Gastroesophageal sphincter (tissue), 4 donors: ENCODE measurements around the gene HECW1. TPM values are rescaled to one million over a fixed set of nuclear protein-coding genes. Genes with fewer than 3 reads are reported as not detected.
"Not testable (repeated sequence)": the region's sequence is repeated elsewhere in the genome, so short reads cannot be mapped to it uniquely, and the experiment has no call there.

ENCODE experiments used
- ATAC-seq: fragments of 150-250 bp; one replicate; pipeline ENCODE4 v1.9.1; 2016; ENCODE audit warnings: mild to moderate bottlenecking, moderate library complexity
- H3K27ac ChIP-seq, 4 donors: fragments of 200-600 bp; sonication (generic) in 3 of 4; 1 replicate in 3 of 4; 2 replicates in 1 of 4; pipeline ENCODE4 v1.5.1; 2016 to 2019
- H3K27me3 ChIP-seq: fragments of 200-600 bp; sonication (generic); one replicate; pipeline ENCODE4 v1.5.1; 2019
- H3K36me3 ChIP-seq, 2 donors: fragments of 200-600 bp; sonication (generic); one replicate each; pipeline ENCODE4 v1.5.1; 2019; ENCODE audit warnings: control low read depth in 1 of 2
- H3K4me1 ChIP-seq, 3 donors: fragments of 200-600 bp; sonication (generic); 1 replicate in 2 of 3; 2 replicates in 1 of 3; pipeline ENCODE4 v1.5.1; 2016 to 2019; ENCODE audit warnings: control low read depth in 2 of 3
- H3K4me3 ChIP-seq, 2 donors: fragments of 200-600 bp; sonication (generic); one replicate each; pipeline ENCODE4 v1.5.1; 2019; ENCODE audit warnings: mild to moderate bottlenecking in 1 of 2, moderate library complexity in 1 of 2
- H3K9me3 ChIP-seq, 3 donors: fragments of 200-600 bp; sonication (generic); one replicate each; pipeline ENCODE4 v1.5.1; 2017 to 2019; ENCODE audit warnings: control low read depth in 2 of 3
- CTCF ChIP-seq, 4 experiments: fragments of 200-600 bp in 2 of 4; fragments of 450-650 bp in 2 of 4; sonication (generic) in 1 of 4; IDR thresholded peaks; one replicate each; pipeline ENCODE4 v1.5.1; 2017 to 2019; ENCODE audit warnings: antibody characterized with exemption in 4 of 4, mild to moderate bottlenecking in 2 of 4, moderate library complexity in 2 of 4
- EP300 ChIP-seq: sonication (generic); formaldehyde crosslinking; IDR thresholded peaks from one replicate; pipeline ENCODE4 v1.6.1; 2017; ENCODE audit warnings: antibody characterized with exemption, mild to moderate bottlenecking
- POLR2A ChIP-seq, 2 donors: fragments of 450-650 bp; IDR thresholded peaks; one replicate each; pipeline ENCODE4 v1.6.1; 2017; ENCODE audit warnings: antibody characterized with exemption in 2 of 2, mild to moderate bottlenecking in 2 of 2, moderate library complexity in 1 of 2
- POLR2AphosphoS5 ChIP-seq: sonication (generic); formaldehyde crosslinking; IDR thresholded peaks from one replicate; pipeline ENCODE4 v1.6.1; 2017; ENCODE audit warnings: antibody characterized with exemption
- WGBS, 2 donors: methylation state at CpG; one replicate each; pipeline ENCODE4 v1.1.5; 2018; ENCODE audit warnings: low coverage in 1 of 2; 5-methylcytosine and 5-hydroxymethylcytosine counted together
- total RNA-seq, 4 donors: library from RNA; depleted of rRNA; stranded (reverse); fragments of >200 nt; gene quantifications; one replicate each; pipeline ENCODE4 v1.1.0, GENCODE V29; 2016

HECW1 gene
- total RNA-seq: under 1 TPM in 3 of 4 donors, not detected in 1; 0.04 to 0.31 (median 0.13) TPM

DNA sequence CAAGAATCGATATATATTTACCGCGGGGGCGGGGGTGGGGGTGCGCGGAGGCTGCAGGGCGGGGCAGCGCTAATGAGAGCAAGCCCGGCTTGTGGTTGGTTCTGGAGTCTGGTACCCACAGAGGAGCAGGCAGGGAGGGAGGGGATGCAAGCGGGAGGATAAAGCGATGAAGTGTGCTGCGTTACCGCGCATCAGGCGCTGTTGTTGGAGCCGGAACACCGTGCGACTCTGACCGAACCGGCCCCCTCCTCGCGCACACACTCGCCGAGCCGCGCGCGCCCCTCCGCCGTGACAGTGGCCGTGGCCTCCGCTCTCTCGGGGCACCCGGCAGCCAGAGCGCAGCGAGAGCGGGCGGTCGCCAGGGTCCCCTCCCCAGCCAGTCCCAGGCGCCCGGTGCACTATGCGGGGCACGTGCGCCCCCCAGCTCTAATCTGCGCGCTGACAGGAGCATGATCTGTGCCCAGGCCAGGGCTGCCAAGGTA is at the start of gene HECW1:
Gene HECW1, plus strand, starts transcription at position 189 of the 482 bp plus-strand sequence. CDS start 131,259 bp downstream, outside the sequence.
- 0 to 3% methylated on average over 7 to 8 of the region's 46 CpGs for WGBS, 2 donors
- no peak for ATAC-seq
- Histone ChIP-seq H3K9me3 (no peaks in the 10 kb centered on the region), H3K27ac (no peak within 1 kb of the TSS), H3K27me3 (peaks cover 96% of the 10 kb centered on the region), H3K4me3 (peak within 1 kb of the TSS; percentile 3 to 49), H3K4me1 (peaks cover 0 to 26% (median 16%) of the 10 kb centered on the region in 3 donors), H3K36me3 (no peaks in the 10 kb centered on the region)
- no peak for TF ChIP-seq EP300
- TF ChIP-seq POLR2AphosphoS5: no peak
- no peak for TF ChIP-seq POLR2A (IDR thresholded peaks at IDR 0.05)
- TF ChIP-seq CTCF (IDR thresholded peaks at IDR 0.05): no peak

GRCh38 chr7:43071604-43072003 is 40.8 kb upstream of the HECW1 start:
- ATAC-seq: no peak
- TF ChIP-seq POLR2AphosphoS5: no peak
- no peak for TF ChIP-seq POLR2A (IDR thresholded peaks at IDR 0.05)
- no peak for TF ChIP-seq EP300
- peak in 1 of 4 experiments; percentile 10 for TF ChIP-seq CTCF (IDR thresholded peaks at IDR 0.05)
- H3K4me1 ChIP-seq: no peaks in the 10 kb centered on the region
- no peaks in the 10 kb centered on the region for H3K9me3 ChIP-seq
- no peak overlapping the region for H3K4me3 ChIP-seq
- 34 to 47% methylated on average over 3 to 4 of the region's 7 CpGs for WGBS, 2 donors
- no peak overlapping the region for H3K27ac ChIP-seq
- peaks cover 11% of the 10 kb centered on the region for H3K27me3 ChIP-seq
- H3K36me3 ChIP-seq: no peaks in the 10 kb centered on the region

GRCh38 chr7:43072530-43072929 is 39.9 kb upstream of the HECW1 start:
- no peaks in the 10 kb centered on the region for H3K9me3 ChIP-seq
- ATAC-seq: no peak
- TF ChIP-seq POLR2AphosphoS5 (no peak), POLR2A (IDR thresholded peaks at IDR 0.05) (no peak), CTCF (IDR thresholded peaks at IDR 0.05) (no peak), EP300 (no peak)
- no peak overlapping the region for H3K4me3 ChIP-seq
- peaks cover 11% of the 10 kb centered on the region for H3K27me3 ChIP-seq
- H3K36me3 ChIP-seq: no peaks in the 10 kb centered on the region
- H3K27ac ChIP-seq: no peak overlapping the region
- no peaks in the 10 kb centered on the region for H3K4me1 ChIP-seq
- WGBS, 2 donors: 32 to 37% methylated on average over 6 of the region's 6 CpGs

DNA sequence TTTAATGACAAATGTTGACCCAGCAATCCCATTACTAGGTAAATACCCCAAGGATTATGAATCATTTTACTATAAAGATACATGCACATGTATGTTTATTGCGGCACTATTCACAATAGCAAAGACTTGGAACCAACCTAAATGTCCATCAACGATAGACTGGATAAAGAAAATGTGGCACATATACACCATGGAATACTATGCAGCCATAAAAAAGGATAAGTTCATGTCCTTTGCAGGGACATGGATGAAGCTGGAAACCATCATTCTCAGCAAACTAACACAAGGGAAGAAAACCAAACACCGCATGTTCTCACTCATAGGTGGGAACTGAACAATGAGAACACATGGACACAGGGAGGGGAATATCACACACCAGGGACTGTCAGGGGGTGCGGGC is 38.6 kb upstream of the HECW1 start:
- not testable (repeated sequence) for H3K9me3 ChIP-seq, H3K36me3 ChIP-seq, H3K27ac ChIP-seq, ATAC-seq, H3K4me1 ChIP-seq, H3K4me3 ChIP-seq
- H3K27me3 ChIP-seq: peaks cover 14% of the 10 kb centered on the region
- 95 to 100% methylated on average over 4 of the region's 4 CpGs for WGBS, 2 donors

DNA sequence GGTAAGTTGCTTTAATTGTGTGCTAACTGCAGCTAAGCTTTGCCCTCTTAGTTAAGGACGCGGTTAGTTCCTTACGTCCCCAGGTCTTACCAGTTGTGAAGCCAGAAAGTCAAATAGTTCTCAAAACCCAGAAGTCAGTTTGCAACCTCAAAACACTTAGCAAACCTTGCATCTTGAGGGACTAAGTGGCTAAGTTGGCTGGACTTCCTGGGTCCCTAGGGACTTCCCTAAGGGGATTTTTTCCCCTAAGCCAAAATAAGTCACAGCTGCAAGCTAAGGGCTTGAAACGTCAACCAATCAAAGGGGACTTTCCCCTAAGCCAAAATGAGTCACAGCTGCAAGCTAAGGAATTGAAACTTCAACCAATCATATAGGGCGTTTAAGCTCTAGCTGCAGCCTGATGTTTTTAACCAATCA is 36.2 kb upstream of the HECW1 start:
- Histone ChIP-seq H3K27me3 (peaks cover 25% of the 10 kb centered on the region), H3K4me3 (no peak overlapping the region), H3K27ac (no peak overlapping the region), H3K9me3 (no peaks in the 10 kb centered on the region), H3K36me3 (no peaks in the 10 kb centered on the region), H3K4me1 (no peaks in the 10 kb centered on the region)
- TF ChIP-seq POLR2A (IDR thresholded peaks at IDR 0.05) (no peak), CTCF (IDR thresholded peaks at IDR 0.05) (no peak), EP300 (no peak), POLR2AphosphoS5 (no peak)
- WGBS, 2 donors: 76 to 84% methylated on average over 4 of the region's 5 CpGs
- no peak for ATAC-seq
